MCF 10A (cell line): ENCODE measurements around the gene IFI27L1. TPM values are rescaled to one million over a fixed set of nuclear protein-coding genes. Genes with fewer than 3 reads are reported as not detected.

ENCODE experiments used
- BruUV-seq: library from RNA; stranded (reverse); fragments of 400-500 nt; replicated peaks from 2 replicates; lab custom pipeline; 2021; lab: Mats Ljungman, UMichigan
- CTCF ChIA-PET: fragments of 300-600 bp; sonication (Branson Sonifier 250); formaldehyde crosslinking; extraction: SDS; loops from one replicate; lab custom pipeline; 2021; ENCODE audit warnings: antibody characterized with exemption, inconsistent platforms; lab: Yijun Ruan, JAX
- POLR2A ChIA-PET: fragments of 300-600, 350-650 bp; sonication (Branson Sonifier 250); formaldehyde crosslinking; extraction: SDS; loops from one replicate; lab custom pipeline; 2020; ENCODE audit warnings: antibody characterized with exemption, inconsistent platforms; lab: Yijun Ruan, JAX
- DNase-seq: peaks from one replicate; pipeline ENCODE4 v3.0.0-alpha.2; 2018; ENCODE audit not compliant: unreplicated experiment
- H3K27ac Mint-ChIP-seq: one replicate; pipeline ENCODE4 v1.8.0; 2022; ENCODE audit warnings: mild to moderate bottlenecking, low read depth, mixed read lengths; ENCODE audit not compliant: unreplicated experiment
- H3K27me3 Mint-ChIP-seq: one replicate; pipeline ENCODE4 v1.8.0; 2022; ENCODE audit warnings: mixed read lengths; ENCODE audit not compliant: insufficient read depth, unreplicated experiment
- H3K36me3 Mint-ChIP-seq: one replicate; pipeline ENCODE4 v1.8.0; 2022; ENCODE audit warnings: mild to moderate bottlenecking, moderate library complexity, mixed read lengths; ENCODE audit not compliant: insufficient read depth, unreplicated experiment
- H3K4me1 Mint-ChIP-seq: one replicate; pipeline ENCODE4 v1.8.0; 2022; ENCODE audit warnings: mixed read lengths; ENCODE audit not compliant: insufficient read depth, unreplicated experiment
- H3K4me3 Mint-ChIP-seq: one replicate; pipeline ENCODE4 v1.8.0; 2022; ENCODE audit warnings: mild to moderate bottlenecking, moderate library complexity, mixed read lengths; ENCODE audit not compliant: unreplicated experiment
- H3K9me3 Mint-ChIP-seq: one replicate; pipeline ENCODE4 v1.8.0; 2022; ENCODE audit warnings: mixed read lengths; ENCODE audit not compliant: unreplicated experiment
- CTCF ChIP-seq: fragments of 200-600 bp; IDR thresholded peaks from one replicate; pipeline ENCODE4 v1.8.0; 2022; ENCODE audit warnings: antibody characterized with exemption, mild to moderate bottlenecking; ENCODE audit not compliant: unreplicated experiment
- intact Hi-C: fragments of 100-400 bp; cut with micrococcal nuclease; formaldehyde crosslinking; loops from 2 replicates; pipeline ENCODE4 v1.14.1; 2022
- total RNA-seq: library from RNA; stranded (reverse); gene quantifications from 2 replicates; pipeline ENCODE4 v1.2.3, GENCODE V29; 2022

Gene IFI27L1
- total RNA-seq, 1 experiment from 2014 or later, result 18.4 TPM

GRCh38 chr14:94036313-94037167 lies 44.6 kb upstream of the IFI27L1 start:
- H3K9me3 Mint-ChIP-seq, result no peaks in the 10 kb centered on the region
- TF ChIP-seq CTCF, result peak; percentile 74
- ChIA-PET CTCF (interaction anchor here (0.6 to 7.1 kb wide), 38 partner anchors 9 to 646 kb away, joined by 3 to 99 read pairs (median 5); partner anchors contain the start of genes DDX24, IFI27, IFI27L1 and IFI27L2), POLR2A (interaction anchor here (0.7 to 3.1 kb wide), 3 partner anchors 11 to 100 kb away, joined by 3 to 12 read pairs (median 5); partner anchors contain the start of genes DDX24, IFI27L1 and OTUB2)
- peaks cover 5% of the 10 kb centered on the region for H3K4me1 Mint-ChIP-seq
- intact Hi-C loops, result loop anchor here (1.0 kb wide), 3 partner anchors 93 to 144 kb away; partner anchors contain the start of gene IFI27L2
- no peak overlapping the region for H3K27ac Mint-ChIP-seq
- DNase-seq, result peak; percentile 79
- BruUV-seq, result no TSS peak
- no peaks in the 10 kb centered on the region for H3K36me3 Mint-ChIP-seq
- H3K27me3 Mint-ChIP-seq, result no peaks in the 10 kb centered on the region
- H3K4me3 Mint-ChIP-seq, result no peak overlapping the region

- DNase-seq, result no peak
- Mint-ChIP-seq H3K27me3 (no peaks in the 10 kb centered on the region), H3K4me1 (peaks cover 5% of the 10 kb centered on the region), H3K4me3 (no peak overlapping the region), H3K27ac (no peak overlapping the region), H3K9me3 (no peaks in the 10 kb centered on the region), H3K36me3 (peaks cover 8% of the 10 kb centered on the region)
- no peak for TF ChIP-seq CTCF
- intact Hi-C loops, result no loop called here
- BruUV-seq, result no TSS peak
- POLR2A ChIA-PET, result interaction anchor here (0.7 kb wide), 1 partner anchor 1056 kb away, joined by 3 read pairs; no protein-coding TSS in a partner anchor
- CTCF ChIA-PET, result interaction anchor here (0.5 to 7.1 kb wide), 10 partner anchors 10 to 1873 kb away, joined by 3 to 99 read pairs (median 6); no protein-coding TSS in a partner anchor
Measured at GRCh38 chr14:94037954-94038353, 43.2 kb upstream of the IFI27L1 start.

GRCh38 chr14:94038510-94038909 lies 42.6 kb upstream of the IFI27L1 start:
- H3K36me3 Mint-ChIP-seq, result peaks cover 13% of the 10 kb centered on the region
- H3K27ac Mint-ChIP-seq, result no peak overlapping the region
- intact Hi-C loops, result no loop called here
- BruUV-seq, result no TSS peak
- no peaks in the 10 kb centered on the region for H3K27me3 Mint-ChIP-seq
- DNase-seq, result no peak
- CTCF ChIA-PET, result interaction anchor here (0.5 to 7.1 kb wide), 6 partner anchors 13 to 142 kb away, joined by 3 to 99 read pairs (median 4); no protein-coding TSS in a partner anchor
- TF ChIP-seq CTCF, result no peak
- no peaks in the 10 kb centered on the region for H3K9me3 Mint-ChIP-seq
- H3K4me1 Mint-ChIP-seq, result peaks cover 5% of the 10 kb centered on the region
- H3K4me3 Mint-ChIP-seq, result no peak overlapping the region
- POLR2A ChIA-PET, result no interaction called here
